Activated T-helper 1 cell treated with Interleukin-2 at 50 U/mL for 16 hours (primary cell): Measurements from ENCODE around the gene ARFGAP2.

ENCODE experiments used
- DNase-seq: peaks from one replicate; pipeline ENCODE4 v3.0.0-alpha.2; 2020; ENCODE audit warnings: low read depth

ARFGAP2 gene

DNA sequence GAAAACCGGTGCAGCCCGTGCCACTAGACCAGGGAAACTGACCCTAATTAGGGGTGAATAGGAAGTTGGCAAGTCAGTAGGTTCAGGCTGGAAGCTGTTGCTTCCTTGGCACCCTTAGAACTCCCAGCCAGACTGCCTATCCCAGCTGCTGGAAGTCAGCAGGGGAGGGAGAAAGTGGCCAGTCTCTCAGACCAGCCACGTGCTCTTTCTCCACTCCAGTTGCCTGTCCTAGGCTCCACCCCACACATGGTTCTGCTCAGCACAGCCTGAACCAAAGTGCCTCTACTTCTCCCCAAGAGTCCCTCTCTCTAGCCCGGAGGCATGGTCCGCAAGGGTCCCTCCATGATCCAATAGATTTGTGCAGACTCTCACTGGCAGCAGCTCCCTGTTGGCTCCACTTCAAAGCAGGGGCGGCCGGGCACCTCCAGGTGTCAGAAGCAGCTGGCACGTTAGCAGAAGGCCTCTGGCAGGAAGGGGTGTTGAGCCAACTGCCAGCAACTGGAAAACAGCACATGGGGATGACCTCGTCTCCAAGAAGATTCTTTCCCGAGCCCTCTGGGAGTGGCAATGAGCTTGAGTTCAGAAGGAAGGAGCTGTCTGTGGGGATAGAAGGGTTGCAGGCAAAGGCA lies 27.7 kb downstream of the ARFGAP2 start:
- DNase-seq: no peak

GRCh38 chr11:47148270-47148669 lies 28.4 kb downstream of the ARFGAP2 start:
- DNase-seq: no peak

DNA sequence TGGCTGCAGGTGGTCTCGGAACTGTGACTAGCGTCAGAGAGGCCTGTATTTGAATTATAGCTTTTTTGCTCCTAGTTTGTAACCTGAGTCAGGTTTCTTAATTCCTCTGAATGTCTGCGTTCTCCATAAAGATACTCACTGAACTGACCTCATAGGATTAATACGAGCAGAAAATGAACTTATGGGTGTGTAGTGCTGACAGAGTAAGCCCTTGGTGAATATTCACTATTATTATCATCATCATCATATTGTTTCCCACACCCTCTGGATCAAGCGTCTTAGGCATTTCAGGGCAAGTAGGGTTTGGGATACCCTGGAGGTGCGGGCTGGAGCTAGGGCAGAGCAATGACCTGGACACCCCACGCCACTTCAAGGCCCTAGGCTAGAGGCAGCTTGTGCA lies 29.0 kb downstream of the ARFGAP2 start:
- DNase-seq: no peak

DNA sequence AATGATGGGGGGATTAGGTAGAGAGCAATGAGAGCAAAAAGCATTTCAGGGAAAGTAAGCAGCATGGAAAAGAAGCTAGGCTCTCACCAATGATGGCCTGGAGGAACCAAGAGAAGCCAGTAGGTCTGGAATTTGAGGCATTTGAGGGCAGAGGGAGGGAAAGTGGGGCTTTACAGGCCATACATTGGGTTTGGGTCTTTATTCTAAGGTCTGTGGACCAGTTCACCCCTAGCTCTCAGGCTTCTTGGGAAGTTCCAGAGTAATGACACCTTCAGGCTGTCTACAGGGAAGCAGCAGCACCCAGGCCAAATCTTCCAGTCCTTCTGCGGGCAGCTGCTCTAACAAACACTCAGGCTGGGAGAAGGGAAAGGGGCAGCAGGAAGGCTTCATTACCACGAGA lies 29.4 kb downstream of the ARFGAP2 start:
- no peak for DNase-seq

GRCh38 chr11:47144541-47144940 lies 32.1 kb downstream of the ARFGAP2 start:
- DNase-seq: no peak

GRCh38 chr11:47143322-47143721 lies 33.4 kb downstream of the ARFGAP2 start:
- DNase-seq: no peak

GRCh38 chr11:47139878-47140277 lies 36.8 kb downstream of the ARFGAP2 start:
- no peak for DNase-seq

- no peak for DNase-seq
Measured at GRCh38 chr11:47137476-47137875, 39.2 kb downstream of the ARFGAP2 start.

GRCh38 chr11:47136921-47137320 lies 39.8 kb downstream of the ARFGAP2 start:
- no peak for DNase-seq

- no peak for DNase-seq
Measured at GRCh38 chr11:47136327-47136726, 40.4 kb downstream of the ARFGAP2 start.

DNA sequence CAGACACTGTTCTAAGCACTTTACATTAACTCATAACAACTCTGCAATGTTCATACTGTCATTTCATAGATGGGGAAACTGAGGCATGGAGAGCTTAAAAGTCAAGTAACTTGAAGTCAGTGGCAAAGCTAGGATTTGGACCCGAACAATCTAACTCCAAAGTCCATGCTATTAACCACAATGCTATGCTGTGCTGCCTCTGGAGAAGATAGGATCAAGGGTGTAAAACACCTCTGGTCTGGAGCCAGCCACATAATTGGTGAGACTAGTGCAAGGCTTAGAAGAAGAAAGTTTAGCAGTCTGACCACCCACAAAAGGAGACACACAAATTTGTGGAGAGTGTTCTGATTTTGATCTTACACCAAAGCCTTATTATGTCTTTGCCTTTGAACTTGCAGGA lies 43.7 kb downstream of the ARFGAP2 start:
- no peak for DNase-seq

DNA sequence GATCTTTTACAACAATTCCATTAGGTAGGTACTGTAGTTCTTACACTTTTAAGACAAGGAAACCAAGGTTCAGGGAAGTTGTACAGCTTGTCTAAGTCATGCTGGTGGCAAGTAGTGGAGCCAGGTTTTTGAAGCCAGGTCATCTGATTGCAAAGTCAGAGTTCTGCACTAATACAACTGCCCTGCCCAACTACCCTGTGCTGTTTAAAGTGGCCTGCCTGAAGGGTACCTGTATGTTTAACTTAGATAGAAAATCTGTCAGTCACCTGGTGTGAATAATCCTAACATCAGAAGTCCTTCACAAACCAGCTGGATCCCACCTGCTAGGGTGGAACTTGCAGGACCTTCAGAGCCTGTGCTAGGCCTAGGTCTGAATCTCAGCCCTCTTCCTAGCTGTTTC lies 44.2 kb downstream of the ARFGAP2 start:
- DNase-seq: no peak

DNA sequence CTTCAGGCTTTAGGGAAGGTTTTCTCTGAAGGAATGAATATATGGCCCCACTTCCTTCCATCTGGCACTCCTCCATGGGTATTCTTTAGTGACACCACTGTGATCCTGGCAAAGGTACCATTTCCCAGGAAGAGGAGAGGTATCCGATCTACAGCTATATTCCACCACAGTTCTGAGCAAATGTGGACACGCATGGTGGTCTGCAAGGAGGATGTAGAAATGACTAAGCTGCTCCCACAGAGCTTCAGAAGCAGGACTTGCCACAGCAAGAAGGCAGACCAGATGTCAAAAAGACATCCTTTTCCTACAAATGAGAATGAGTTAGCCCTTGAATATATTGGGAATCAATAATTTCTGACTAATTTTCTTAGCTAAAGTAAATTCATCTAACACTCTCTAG lies 45.5 kb downstream of the ARFGAP2 start:
- no peak for DNase-seq

GRCh38 chr11:47130543-47130942 lies 46.1 kb downstream of the ARFGAP2 start:
- DNase-seq: no peak

GRCh38 chr11:47127213-47127612 lies 49.5 kb downstream of the ARFGAP2 start:
- no peak for DNase-seq

GRCh38 chr11:47125083-47125482 lies 51.6 kb downstream of the ARFGAP2 start:
- no peak for DNase-seq

DNA sequence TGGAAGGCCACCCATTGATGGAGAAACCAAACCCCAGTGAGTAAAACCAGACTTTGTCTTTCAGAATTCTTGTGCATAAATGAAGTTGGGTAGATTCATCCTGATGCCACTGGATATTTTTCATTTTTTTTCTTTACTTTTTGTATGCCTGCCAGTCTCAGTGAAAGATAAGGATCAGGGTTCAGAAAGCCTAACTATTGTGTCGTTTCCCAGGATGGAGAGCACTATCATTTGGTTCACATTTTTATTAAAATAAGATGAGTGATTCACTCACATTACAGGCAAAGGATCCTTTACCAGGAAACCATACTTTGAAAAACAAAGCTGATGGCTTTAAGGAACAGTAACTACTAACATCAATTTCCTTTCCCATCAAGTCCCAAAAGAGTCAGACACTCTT lies 52.0 kb downstream of the ARFGAP2 start:
- no peak for DNase-seq

DNA sequence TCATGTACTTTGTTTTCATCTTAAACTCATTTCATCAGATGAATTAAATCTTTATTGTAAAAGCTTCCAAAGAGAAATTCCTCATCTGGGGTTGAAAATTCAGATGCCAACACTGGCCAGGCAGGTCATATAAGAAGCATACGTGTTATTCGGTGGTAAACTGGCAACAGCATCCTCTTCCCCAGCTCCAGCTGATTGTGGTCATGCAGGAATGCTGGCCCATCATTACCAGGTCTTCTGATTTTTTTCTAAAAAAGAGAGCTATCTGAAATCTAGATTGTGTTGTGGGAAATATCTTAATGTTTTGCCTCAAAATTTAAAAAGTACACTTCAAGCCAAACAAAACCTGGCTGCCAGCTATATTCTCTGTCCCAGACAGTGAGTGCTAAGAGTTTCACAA lies 53.6 kb downstream of the ARFGAP2 start:
- no peak for DNase-seq

- DNase-seq: no peak
Measured at GRCh38 chr11:47121731-47122130, 54.9 kb downstream of the ARFGAP2 start.

- DNase-seq: no peak
Measured at GRCh38 chr11:47121056-47121455, 55.6 kb downstream of the ARFGAP2 start.

DNA sequence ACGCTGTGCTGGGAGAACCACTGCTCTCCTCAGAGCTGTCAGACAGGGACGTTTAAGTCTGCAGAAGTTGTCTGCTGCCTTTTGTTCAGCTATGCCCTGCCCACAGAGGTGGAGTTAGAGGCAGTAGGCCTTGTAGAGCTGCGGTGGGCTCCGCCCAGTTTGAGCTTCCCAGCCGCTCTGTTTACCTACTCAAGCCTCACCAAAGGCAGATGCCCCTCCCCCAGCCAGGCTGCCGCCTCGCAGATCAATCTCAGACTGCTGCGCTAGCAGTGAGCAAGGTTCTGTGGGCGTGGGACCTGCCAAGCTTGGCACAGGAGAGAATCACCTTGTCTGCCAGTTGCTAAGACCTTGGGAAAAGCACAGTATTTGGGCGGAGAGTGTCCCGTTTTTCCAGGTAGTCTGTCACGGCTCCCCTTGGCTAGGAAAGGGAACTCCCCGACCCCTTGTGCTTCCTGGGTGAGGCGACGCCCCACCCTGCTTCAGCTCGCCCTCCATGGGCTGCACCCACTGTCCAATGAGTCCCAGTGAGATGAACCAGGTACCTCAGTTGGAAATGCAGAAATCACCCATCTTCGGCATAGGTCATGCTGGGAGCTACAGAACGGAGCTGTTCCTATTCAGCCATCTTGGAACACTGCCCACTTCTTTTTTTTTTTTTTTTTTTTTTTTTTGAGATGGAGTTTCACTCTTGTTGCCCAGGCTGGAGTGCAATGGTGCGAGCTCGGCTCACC lies 57.6 kb downstream of the ARFGAP2 start:
- DNase-seq: peak; percentile 17
